Activated naive CD8-positive, alpha-beta T cell treated with anti-CD3 and anti-CD28 coated beads, Interleukin-2, amount 10 ng/mL, durations not matched to agents 7 days and 5 days (primary cell): ENCODE data around the gene KDM3B. TPM values are rescaled to one million over a fixed set of nuclear protein-coding genes. Genes with fewer than 3 reads are reported as not detected.
"Not testable (repeated sequence)": the region's sequence is repeated elsewhere in the genome, so short reads cannot be mapped to it uniquely, and the experiment has no call there.

Experiments used
- ATAC-seq: fragments of 150-1000 bp; cut with Tn5 transposase; one replicate; pipeline ENCODE4 v1.10.0; 2021; ENCODE audit warnings: low read depth, moderate library complexity
- POLR2A ChIA-PET: fragments of 350-600 bp; sonication (Branson Sonifier 250); formaldehyde crosslinking; loops from one replicate; lab custom pipeline; 2021; ENCODE audit warnings: antibody characterized with exemption; lab: Charles Lee
- DNase-seq: peaks from one replicate; pipeline ENCODE4 v3.0.0; 2021
- H3K27ac Mint-ChIP-seq: one replicate; pipeline ENCODE4 v1.8.0; 2022; ENCODE audit warnings: mild to moderate bottlenecking, mixed read lengths
- H3K27me3 Mint-ChIP-seq: one replicate; pipeline ENCODE4 v1.8.0; 2022; ENCODE audit warnings: mild to moderate bottlenecking, moderate library complexity, mixed read lengths
- H3K36me3 Mint-ChIP-seq: one replicate; pipeline ENCODE4 v1.8.0; 2021; ENCODE audit warnings: mild to moderate bottlenecking, mixed read lengths
- H3K4me1 Mint-ChIP-seq: one replicate; pipeline ENCODE4 v1.8.0; 2021; ENCODE audit warnings: mixed read lengths
- H3K4me3 Mint-ChIP-seq: one replicate; pipeline ENCODE4 v1.8.0; 2022; ENCODE audit warnings: mild to moderate bottlenecking, moderate library complexity, mixed read lengths
- H3K9me3 Mint-ChIP-seq: one replicate; pipeline ENCODE4 v1.8.0; 2021; ENCODE audit warnings: mixed read lengths
- total RNA-seq, 2 experiments: library from RNA; stranded (reverse); gene quantifications; one replicate each; pipeline ENCODE4 v1.2.3, GENCODE V29; 2021

Gene KDM3B
- total RNA-seq, 2 experiments from 2014 or later: 63.0 to 70.8 TPM

- ATAC-seq: no peak
These were observed 33.8 kb downstream of the KDM3B start for GRCh38 chr5:138386290-138386689.

GRCh38 chr5:138389332-138389731 lies 36.8 kb downstream of the KDM3B start:
- Mint-ChIP-seq H3K4me3 (no peak overlapping the region), H3K4me1 (no peaks in the 10 kb centered on the region), H3K27ac (no peak overlapping the region), H3K27me3 (no peaks in the 10 kb centered on the region), H3K9me3 (no peaks in the 10 kb centered on the region), H3K36me3 (peaks cover 21% of the 10 kb centered on the region)
- POLR2A ChIA-PET: no interaction called here
- no peak for DNase-seq
- no peak for ATAC-seq

More at GRCh38 chr5:138386290-138386689, 33.8 kb downstream of the KDM3B start:
- no peaks in the 10 kb centered on the region for H3K9me3 Mint-ChIP-seq
- DNase-seq: no peak
- POLR2A ChIA-PET: no interaction called here
- H3K4me1 Mint-ChIP-seq: no peaks in the 10 kb centered on the region
- H3K27me3 Mint-ChIP-seq: no peaks in the 10 kb centered on the region
- no peak overlapping the region for H3K27ac Mint-ChIP-seq
- H3K36me3 Mint-ChIP-seq: peaks cover 20% of the 10 kb centered on the region
- no peak overlapping the region for H3K4me3 Mint-ChIP-seq

- ATAC-seq, POLR2A ChIA-PET, H3K4me3 Mint-ChIP-seq, DNase-seq, H3K4me1 Mint-ChIP-seq, H3K27me3 Mint-ChIP-seq, H3K27ac Mint-ChIP-seq, H3K9me3 Mint-ChIP-seq: not testable (repeated sequence)
- H3K36me3 Mint-ChIP-seq: peaks cover 22% of the 10 kb centered on the region
These were observed 37.4 kb downstream of the KDM3B start for GRCh38 chr5:138389911-138390310.

GRCh38 chr5:138391859-138392386 lies 39.4 kb downstream of the KDM3B start:
- Mint-ChIP-seq H3K27ac (no peak overlapping the region), H3K9me3 (no peaks in the 10 kb centered on the region), H3K27me3 (no peaks in the 10 kb centered on the region), H3K4me1 (no peaks in the 10 kb centered on the region), H3K36me3 (peaks cover 25% of the 10 kb centered on the region), H3K4me3 (no peak overlapping the region)
- POLR2A ChIA-PET: no interaction called here
- ATAC-seq (no peak), DNase-seq (no peak)

- Mint-ChIP-seq H3K36me3 (peaks cover 33% of the 10 kb centered on the region), H3K4me3 (no peak overlapping the region), H3K27ac (peak overlapping the region; percentile 62), H3K4me1 (peaks cover 18% of the 10 kb centered on the region), H3K27me3 (no peaks in the 10 kb centered on the region), H3K9me3 (no peaks in the 10 kb centered on the region)
- ATAC-seq: peak; percentile 75
- POLR2A ChIA-PET: no interaction called here
- DNase-seq: no peak
These were observed 50.2 kb downstream of the KDM3B start for GRCh38 chr5:138402640-138403039.

GRCh38 chr5:138408023-138408422 lies 55.5 kb downstream of the KDM3B start:
- Mint-ChIP-seq H3K36me3 (peaks cover 28% of the 10 kb centered on the region), H3K4me1 (peaks cover 6% of the 10 kb centered on the region), H3K27ac (no peak overlapping the region), H3K27me3 (no peaks in the 10 kb centered on the region), H3K9me3 (no peaks in the 10 kb centered on the region), H3K4me3 (peak overlapping the region; percentile 13)
- POLR2A ChIA-PET: no interaction called here
- ATAC-seq (peak; percentile 47), DNase-seq (no peak)

- H3K36me3 Mint-ChIP-seq: peaks cover 23% of the 10 kb centered on the region
- POLR2A ChIA-PET: not testable (repeated sequence)
These were observed 58.6 kb downstream of the KDM3B start for GRCh38 chr5:138410996-138411640.

GRCh38 chr5:138418444-138418843 lies 66.0 kb downstream of the KDM3B start:
- H3K4me1 Mint-ChIP-seq: peaks cover 2% of the 10 kb centered on the region
- H3K9me3 Mint-ChIP-seq: no peaks in the 10 kb centered on the region
- no peaks in the 10 kb centered on the region for H3K27me3 Mint-ChIP-seq
- POLR2A ChIA-PET: no interaction called here
- ATAC-seq: no peak
- DNase-seq: no peak
- H3K36me3 Mint-ChIP-seq: peaks cover 25% of the 10 kb centered on the region
- no peak overlapping the region for H3K27ac Mint-ChIP-seq
- H3K4me3 Mint-ChIP-seq: no peak overlapping the region

More at GRCh38 chr5:138410996-138411640, 58.6 kb downstream of the KDM3B start:
- H3K27me3 Mint-ChIP-seq, ATAC-seq, H3K4me1 Mint-ChIP-seq, H3K4me3 Mint-ChIP-seq, H3K9me3 Mint-ChIP-seq, H3K27ac Mint-ChIP-seq: not testable (repeated sequence)
- peak; percentile 39 for DNase-seq

- POLR2A ChIA-PET: no interaction called here
- H3K9me3 Mint-ChIP-seq: no peaks in the 10 kb centered on the region
- H3K4me1 Mint-ChIP-seq: peaks cover 2% of the 10 kb centered on the region
- no peaks in the 10 kb centered on the region for H3K27me3 Mint-ChIP-seq
- no peak overlapping the region for H3K4me3 Mint-ChIP-seq
- DNase-seq (no peak), ATAC-seq (no peak)
- H3K36me3 Mint-ChIP-seq: peaks cover 43% of the 10 kb centered on the region
- H3K27ac Mint-ChIP-seq: no peak overlapping the region
These were observed 72.6 kb downstream of the KDM3B start for GRCh38 chr5:138425079-138425478.

GRCh38 chr5:138435943-138436342 lies 83.5 kb downstream of the KDM3B start:
- H3K27ac Mint-ChIP-seq: no peak overlapping the region

GRCh38 chr5:138438003-138438723 lies 85.7 kb downstream of the KDM3B start:
- ATAC-seq: no peak
- H3K27ac Mint-ChIP-seq: peak overlapping the region; percentile 45

More at GRCh38 chr5:138435943-138436342, 83.5 kb downstream of the KDM3B start:
- DNase-seq (no peak), ATAC-seq (no peak)
- Mint-ChIP-seq H3K27me3 (peaks cover 9% of the 10 kb centered on the region), H3K9me3 (no peaks in the 10 kb centered on the region), H3K4me1 (peaks cover 13% of the 10 kb centered on the region), H3K36me3 (peaks cover 16% of the 10 kb centered on the region), H3K4me3 (no peak overlapping the region)
- POLR2A ChIA-PET: no interaction called here

GRCh38 chr5:138438724-138439476 lies 86.4 kb downstream of the KDM3B start, which contains the start of gene REEP2:
REEP2 (plus strand) TSS chr5:138439057; CDS start chr5:138439209, 152 bp downstream.
- POLR2A ChIA-PET: interaction anchor here (0.6 to 0.8 kb wide), 2 partner anchors 24 to 544 kb away, joined by 3 to 5 read pairs; no protein-coding TSS in a partner anchor
- Mint-ChIP-seq H3K27ac (peak within 1 kb of the TSS; percentile 45), H3K4me1 (peaks cover 13% of the 10 kb centered on the region), H3K4me3 (peak within 1 kb of the TSS; percentile 82), H3K27me3 (peaks cover 9% of the 10 kb centered on the region), H3K9me3 (no peaks in the 10 kb centered on the region), H3K36me3 (peaks cover 12% of the 10 kb centered on the region)
- ATAC-seq (peak; percentile 77), DNase-seq (peak; percentile 72)

More at GRCh38 chr5:138438003-138438723, 85.7 kb downstream of the KDM3B start:
- peak overlapping the region; percentile 82 for H3K4me3 Mint-ChIP-seq
- no peaks in the 10 kb centered on the region for H3K9me3 Mint-ChIP-seq
- POLR2A ChIA-PET: interaction anchor here (0.6 to 0.8 kb wide), 2 partner anchors 25 to 543 kb away, joined by 3 to 5 read pairs; no protein-coding TSS in a partner anchor
- peaks cover 9% of the 10 kb centered on the region for H3K27me3 Mint-ChIP-seq
- H3K4me1 Mint-ChIP-seq: peaks cover 13% of the 10 kb centered on the region
- no peak for DNase-seq
- H3K36me3 Mint-ChIP-seq: peaks cover 12% of the 10 kb centered on the region
